Epithelial cell of esophagus (primary cell): ENCODE results near the gene ALG11.
"Not testable (repeated sequence)": the region's sequence is repeated elsewhere in the genome, so short reads cannot be mapped to it uniquely, and the experiment has no call there.

ENCODE experiments used
- DNase-seq: peaks from one replicate; pipeline ENCODE4 v3.0.0; 2010; ENCODE audit warnings: low read depth
- H3K4me3 ChIP-seq: 2 replicates; pipeline ENCODE4 v1.5.1; 2011; ENCODE audit warnings: mild to moderate bottlenecking, low read length, control low read depth
- TF ChIP-seq, protein P1 (sequence below): IDR thresholded peaks from 2 replicates; pipeline ENCODE4 v1.5.1; 2011; ENCODE audit warnings: low read depth, mild to moderate bottlenecking, low read length, control low read depth, inconsistent platforms; ENCODE audit not compliant: insufficient read depth; ENCODE audit errors: missing control alignments

ALG11 gene

DNA sequence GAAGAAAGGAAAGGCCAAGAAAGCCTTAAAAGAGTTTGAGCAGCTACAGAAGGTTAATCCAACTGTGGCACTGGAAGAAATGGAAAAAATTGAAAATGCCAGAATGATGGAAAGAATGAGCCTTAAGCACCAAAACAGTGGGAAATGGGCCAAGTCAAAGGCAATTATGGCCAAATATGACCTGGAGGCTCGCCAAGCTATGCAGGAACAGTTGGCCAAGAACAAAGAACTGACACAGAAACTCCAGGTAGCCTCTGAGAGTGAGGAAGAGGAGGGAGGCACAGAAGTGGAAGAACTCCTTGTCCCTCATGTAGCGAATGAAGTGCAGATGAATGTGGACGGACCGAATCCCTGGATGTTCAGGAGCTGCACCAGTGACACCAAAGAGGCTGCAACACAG is 17.4 kb downstream of the ALG11 start:
- no peak overlapping the region for H3K4me3 ChIP-seq
- no peak for DNase-seq
- TF ChIP-seq, protein P1, sequence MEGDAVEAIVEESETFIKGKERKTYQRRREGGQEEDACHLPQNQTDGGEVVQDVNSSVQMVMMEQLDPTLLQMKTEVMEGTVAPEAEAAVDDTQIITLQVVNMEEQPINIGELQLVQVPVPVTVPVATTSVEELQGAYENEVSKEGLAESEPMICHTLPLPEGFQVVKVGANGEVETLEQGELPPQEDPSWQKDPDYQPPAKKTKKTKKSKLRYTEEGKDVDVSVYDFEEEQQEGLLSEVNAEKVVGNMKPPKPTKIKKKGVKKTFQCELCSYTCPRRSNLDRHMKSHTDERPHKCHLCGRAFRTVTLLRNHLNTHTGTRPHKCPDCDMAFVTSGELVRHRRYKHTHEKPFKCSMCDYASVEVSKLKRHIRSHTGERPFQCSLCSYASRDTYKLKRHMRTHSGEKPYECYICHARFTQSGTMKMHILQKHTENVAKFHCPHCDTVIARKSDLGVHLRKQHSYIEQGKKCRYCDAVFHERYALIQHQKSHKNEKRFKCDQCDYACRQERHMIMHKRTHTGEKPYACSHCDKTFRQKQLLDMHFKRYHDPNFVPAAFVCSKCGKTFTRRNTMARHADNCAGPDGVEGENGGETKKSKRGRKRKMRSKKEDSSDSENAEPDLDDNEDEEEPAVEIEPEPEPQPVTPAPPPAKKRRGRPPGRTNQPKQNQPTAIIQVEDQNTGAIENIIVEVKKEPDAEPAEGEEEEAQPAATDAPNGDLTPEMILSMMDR, result no peak

DNA sequence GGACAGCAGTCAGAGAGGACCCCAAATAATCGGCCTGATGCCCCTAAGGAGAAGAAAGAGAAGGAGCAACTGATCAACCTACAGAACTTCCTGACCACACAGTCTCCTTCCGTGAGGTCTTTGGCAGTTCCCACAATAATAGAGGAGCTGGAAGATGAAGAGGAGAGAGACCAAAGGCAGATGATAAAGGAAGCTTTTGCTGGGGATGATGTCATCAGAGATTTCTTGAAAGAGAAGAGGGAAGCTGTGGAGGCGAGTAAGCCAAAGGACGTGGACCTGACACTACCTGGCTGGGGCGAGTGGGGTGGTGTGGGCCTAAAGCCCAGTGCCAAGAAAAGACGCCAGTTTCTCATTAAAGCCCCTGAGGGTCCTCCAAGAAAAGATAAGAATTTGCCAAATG is 18.2 kb downstream of the ALG11 start:
- not testable (repeated sequence) for H3K4me3 ChIP-seq, DNase-seq

DNA sequence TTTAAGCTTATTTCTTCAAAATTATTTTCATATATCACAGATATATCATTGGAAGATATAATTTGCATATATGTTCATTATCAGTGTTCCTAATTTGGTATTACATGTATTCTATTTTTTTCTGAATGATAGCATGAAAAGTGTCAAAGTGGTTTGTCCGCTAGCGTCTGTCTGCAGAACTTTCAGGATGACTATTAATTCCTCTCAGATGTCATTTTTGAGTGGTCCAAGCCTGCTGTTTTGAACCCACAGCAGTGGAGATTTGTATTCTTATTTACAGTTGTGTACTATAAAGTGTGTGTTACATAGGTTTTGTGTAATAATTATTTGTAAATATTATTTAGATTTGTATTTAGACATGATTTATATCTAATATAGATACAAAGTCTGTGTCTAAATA is 20.8 kb downstream of the ALG11 start:
- no peak for DNase-seq
- TF ChIP-seq, protein P1, result no peak
- H3K4me3 ChIP-seq, result no peak overlapping the region

DNA sequence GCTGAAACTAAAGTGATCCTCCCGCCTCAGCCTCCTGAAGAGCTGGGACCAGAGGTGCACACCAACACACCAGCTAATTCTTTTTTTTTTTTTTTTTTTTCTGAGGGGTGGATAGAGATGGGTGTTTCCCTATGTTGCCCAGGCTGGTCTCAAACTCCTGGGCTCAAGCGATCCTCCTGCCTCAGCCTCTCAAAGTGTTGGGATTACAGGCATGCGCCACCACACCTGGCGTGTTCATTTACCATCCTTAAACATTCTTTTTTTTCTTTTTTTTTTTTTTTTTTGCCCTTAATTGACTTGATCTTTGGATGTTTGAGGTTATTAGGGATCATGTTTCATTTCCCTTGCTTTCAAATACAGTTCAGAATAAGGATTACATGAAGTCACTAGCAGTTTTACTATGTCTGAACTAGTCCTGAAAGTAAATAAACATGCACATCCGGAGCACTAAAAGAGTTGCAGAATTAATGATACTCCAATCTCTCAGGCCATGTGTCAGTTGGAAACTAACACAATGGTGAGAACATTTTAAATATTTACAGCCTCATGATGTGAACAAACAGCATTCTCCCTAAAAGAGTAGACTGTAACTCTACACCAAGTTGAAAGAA is 22.5 kb downstream of the ALG11 start:
- no peak overlapping the region for H3K4me3 ChIP-seq
- TF ChIP-seq, protein P1, result no peak
- no peak for DNase-seq

DNA sequence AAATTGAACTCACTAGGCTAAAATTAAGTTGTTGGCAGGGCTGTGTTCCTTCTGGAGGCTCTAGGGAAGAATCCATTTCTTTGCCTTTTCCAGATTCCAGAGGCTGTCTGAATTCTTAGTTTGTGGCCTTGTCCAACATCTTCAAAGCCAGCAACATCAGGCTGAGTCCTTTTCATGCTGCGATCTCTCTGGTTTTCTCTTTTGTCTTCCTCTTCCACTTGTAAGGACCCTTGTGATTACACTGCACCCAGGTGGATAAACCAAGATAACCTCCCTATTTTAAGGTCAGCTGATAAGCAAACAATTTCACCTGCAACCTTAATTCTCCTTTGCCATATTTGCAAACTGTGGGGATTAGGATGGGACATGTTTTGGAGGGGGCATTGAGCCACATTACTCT is 23.8 kb downstream of the ALG11 start:
- no peak overlapping the region for H3K4me3 ChIP-seq
- no peak for DNase-seq
- TF ChIP-seq, protein P1, result no peak

DNA sequence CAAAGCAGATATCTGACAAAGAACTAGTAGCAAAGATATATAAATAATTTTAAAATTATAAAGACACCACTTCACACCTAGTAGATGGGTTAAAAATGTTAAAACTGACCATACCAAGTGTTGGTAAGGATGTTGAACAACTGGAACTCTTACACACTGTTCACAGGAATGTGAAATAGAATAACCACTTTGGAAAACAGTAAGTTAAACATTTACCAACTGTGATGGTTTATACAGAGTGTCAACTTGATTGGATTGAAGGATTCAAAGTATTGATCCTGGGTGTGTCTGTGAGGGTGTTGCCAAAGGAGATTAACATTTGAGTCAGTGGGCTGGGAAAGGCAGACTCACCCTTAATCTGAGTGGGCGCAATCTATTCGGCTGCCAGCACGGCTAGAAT is 31.5 kb downstream of the ALG11 start:
- H3K4me3 ChIP-seq, result no peak overlapping the region
- TF ChIP-seq, protein P1, result no peak
- DNase-seq, result no peak

DNA sequence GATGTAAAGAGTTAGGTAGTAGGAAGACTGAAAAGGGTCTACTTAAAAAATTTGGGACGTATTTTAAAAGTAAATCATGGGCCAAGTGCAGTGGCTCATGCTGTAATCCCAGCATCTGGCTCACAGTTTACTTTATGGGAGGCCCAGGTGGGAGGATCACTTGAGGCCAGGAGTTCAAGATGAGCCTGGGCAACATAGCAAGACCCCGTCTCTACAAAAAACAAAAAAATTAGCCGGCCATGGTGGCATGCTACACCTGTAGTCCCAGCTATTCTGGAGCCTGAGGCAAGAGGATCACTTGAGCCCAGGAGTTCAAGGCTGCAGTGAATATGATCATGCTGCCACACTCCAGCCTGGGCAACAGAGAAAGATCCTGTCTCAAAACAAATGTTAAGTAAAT is 35.3 kb downstream of the ALG11 start:
- H3K4me3 ChIP-seq, result no peak overlapping the region
- no peak for DNase-seq
- TF ChIP-seq, protein P1, result no peak
